ENCODE data around the gene AUP1. TPM values are rescaled to one million over a fixed set of nuclear protein-coding genes. Genes with fewer than 3 reads are reported as not detected.

The AUP1 gene
- total RNA-seq, 1 donor from 2014 or later = 76.8 TPM

- H3K4me1 Mint-ChIP-seq (ENCODE audit: low read depth) = peaks cover 48% of the 10 kb centered on the region
- no peaks in the 10 kb centered on the region for H3K36me3 Mint-ChIP-seq (ENCODE audit: low read depth)
- no peak overlapping the region for H3K27ac Mint-ChIP-seq (ENCODE audit: unreplicated experiment)
- no peak overlapping the region for H3K4me3 Mint-ChIP-seq (ENCODE audit: unreplicated experiment)
- H3K27me3 Mint-ChIP-seq (ENCODE audit: low read depth) = no peaks in the 10 kb centered on the region
- no peaks in the 10 kb centered on the region for H3K9me3 Mint-ChIP-seq (ENCODE audit: low read depth)
- TF ChIP-seq CTCF (IDR thresholded peaks at IDR 0.05) = no peak
- DNase-seq (ENCODE audit: low spot score) = no peak
Measured at GRCh38 chr2:74569686-74570085, 40.2 kb upstream of the AUP1 start.

GRCh38 chr2:74567881-74568280 is 38.4 kb upstream of the AUP1 start:
- Mint-ChIP-seq H3K27me3 (ENCODE audit: low read depth) (no peaks in the 10 kb centered on the region), H3K27ac (ENCODE audit: unreplicated experiment) (peak overlapping the region; percentile 97), H3K9me3 (ENCODE audit: low read depth) (no peaks in the 10 kb centered on the region), H3K4me1 (ENCODE audit: low read depth) (peaks cover 48% of the 10 kb centered on the region), H3K36me3 (ENCODE audit: low read depth) (no peaks in the 10 kb centered on the region), H3K4me3 (ENCODE audit: unreplicated experiment) (peak overlapping the region; percentile 24)
- no peak for DNase-seq (ENCODE audit: low spot score)
- no peak for TF ChIP-seq CTCF (IDR thresholded peaks at IDR 0.05)

GRCh38 chr2:74566754-74567085 is 37.2 kb upstream of the AUP1 start:
- Mint-ChIP-seq H3K4me1 (ENCODE audit: low read depth) (peaks cover 59% of the 10 kb centered on the region), H3K27ac (ENCODE audit: unreplicated experiment) (peak overlapping the region; percentile 89), H3K36me3 (ENCODE audit: low read depth) (no peaks in the 10 kb centered on the region), H3K27me3 (ENCODE audit: low read depth) (no peaks in the 10 kb centered on the region), H3K9me3 (ENCODE audit: low read depth) (no peaks in the 10 kb centered on the region), H3K4me3 (ENCODE audit: unreplicated experiment) (no peak overlapping the region)
- TF ChIP-seq CTCF (IDR thresholded peaks at IDR 0.05) = no peak
- DNase-seq (ENCODE audit: low spot score) = no peak

GRCh38 chr2:74566076-74566753 is 36.7 kb upstream of the AUP1 start:
- no peak for DNase-seq (ENCODE audit: low spot score)
- H3K4me3 Mint-ChIP-seq (ENCODE audit: unreplicated experiment) = no peak overlapping the region
- TF ChIP-seq CTCF (IDR thresholded peaks at IDR 0.05) = no peak
- no peaks in the 10 kb centered on the region for H3K9me3 Mint-ChIP-seq (ENCODE audit: low read depth)
- peak overlapping the region; percentile 89 for H3K27ac Mint-ChIP-seq (ENCODE audit: unreplicated experiment)
- H3K4me1 Mint-ChIP-seq (ENCODE audit: low read depth) = peaks cover 59% of the 10 kb centered on the region
- no peaks in the 10 kb centered on the region for H3K36me3 Mint-ChIP-seq (ENCODE audit: low read depth)
- no peaks in the 10 kb centered on the region for H3K27me3 Mint-ChIP-seq (ENCODE audit: low read depth)

GRCh38 chr2:74564222-74564621 is 34.7 kb upstream of the AUP1 start:
- DNase-seq (ENCODE audit: low spot score) = no peak
- Mint-ChIP-seq H3K27me3 (ENCODE audit: low read depth) (no peaks in the 10 kb centered on the region), H3K36me3 (ENCODE audit: low read depth) (no peaks in the 10 kb centered on the region), H3K27ac (ENCODE audit: unreplicated experiment) (peak overlapping the region; percentile 82), H3K4me1 (ENCODE audit: low read depth) (peaks cover 68% of the 10 kb centered on the region), H3K9me3 (ENCODE audit: low read depth) (no peaks in the 10 kb centered on the region), H3K4me3 (ENCODE audit: unreplicated experiment) (peak overlapping the region; percentile 26)
- TF ChIP-seq CTCF (IDR thresholded peaks at IDR 0.05) = no peak

Data from chondrocyte (in vitro differentiated cells).